GM19238 (cell line): ENCODE data around the gene NUDT9.

Experiments used
- DNase-seq: peaks from one replicate; pipeline ENCODE4 v3.0.0; 2011; ENCODE audit warnings: low spot score; ENCODE audit not compliant: insufficient read length

The NUDT9 gene

GRCh38 chr4:87506974-87507701 is 84.8 kb downstream of the NUDT9 start:
- DNase-seq = no peak
